ENCODE results near the gene NIT1.

NIT1 gene

GRCh38 chr1:161162806-161163205 is 44.9 kb downstream of the NIT1 start:
- FAIRE-seq = no peak
- TF ChIP-seq CTCF (IDR thresholded peaks at IDR 0.05; ENCODE audit: insufficient read depth, missing control alignments) = no peak
- no peak for DNase-seq (ENCODE audit: insufficient read length, low spot score)

GRCh38 chr1:161163793-161164192 is 45.9 kb downstream of the NIT1 start:
- DNase-seq (ENCODE audit: insufficient read length, low spot score) = no peak
- FAIRE-seq = no peak
- no peak for TF ChIP-seq CTCF (IDR thresholded peaks at IDR 0.05; ENCODE audit: insufficient read depth, missing control alignments)

GRCh38 chr1:161164901-161165610 is 47.2 kb downstream of the NIT1 start:
- no peak for TF ChIP-seq CTCF (IDR thresholded peaks at IDR 0.05; ENCODE audit: insufficient read depth, missing control alignments)
- FAIRE-seq (no peak), DNase-seq (ENCODE audit: insufficient read length, low spot score) (no peak)

GRCh38 chr1:161165742-161166668 is 48.1 kb downstream of the NIT1 start, which contains the start of gene PPOX:
Gene PPOX (plus strand): TSS chr1:161166426. CDS start chr1:161166848, 422 bp downstream.
- DNase-seq (ENCODE audit: insufficient read length, low spot score) = peak; percentile 96
- peak; percentile 84 for FAIRE-seq
- TF ChIP-seq CTCF (IDR thresholded peaks at IDR 0.05; ENCODE audit: insufficient read depth, missing control alignments) = peak; percentile 69

GRCh38 chr1:161166669-161167548 is 49.0 kb downstream of the NIT1 start:
- no peak for TF ChIP-seq CTCF (IDR thresholded peaks at IDR 0.05; ENCODE audit: insufficient read depth, missing control alignments)
- FAIRE-seq (no peak), DNase-seq (ENCODE audit: insufficient read length, low spot score) (no peak)

DNA sequence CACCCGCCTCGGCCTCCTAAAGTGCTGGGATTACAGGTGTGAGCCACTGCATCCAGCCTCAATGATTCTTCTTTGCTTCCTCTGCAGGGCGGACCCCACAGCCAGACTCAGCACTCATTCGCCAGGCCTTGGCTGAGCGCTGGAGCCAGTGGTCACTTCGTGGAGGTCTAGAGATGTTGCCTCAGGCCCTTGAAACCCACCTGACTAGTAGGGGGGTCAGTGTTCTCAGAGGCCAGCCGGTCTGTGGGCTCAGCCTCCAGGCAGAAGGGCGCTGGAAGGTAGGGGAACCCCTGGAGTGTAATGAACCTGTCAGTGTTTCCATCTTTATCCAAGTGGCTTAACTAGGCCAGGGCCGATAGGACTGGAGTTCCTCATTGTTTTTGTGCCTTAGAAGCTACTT is 51.0 kb downstream of the NIT1 start:
- no peak for TF ChIP-seq CTCF (IDR thresholded peaks at IDR 0.05; ENCODE audit: insufficient read depth, missing control alignments)
- FAIRE-seq (no peak), DNase-seq (ENCODE audit: insufficient read length, low spot score) (no peak)

All from D721Med (cell line).